ENCODE data around the gene TBCD.

- TF ChIP-seq CTCF (conservative IDR thresholded peaks at IDR 0.05 in 1 of 2, IDR thresholded peaks at IDR 0.05 in 1 of 2; ENCODE audit: low read depth in 1 of 2, low read length in 2 of 2) (no peak), EZH2 (IDR thresholded peaks at IDR 0.05; ENCODE audit: low read length, missing control alignments) (no peak)
Measured at GRCh38 chr17:82949361-82949760, 197.5 kb downstream of the TBCD start.

Measured in fibroblast of lung (primary cell).